GM21786 (cell line): ENCODE results near the gene AKAP12.

Experiments
- ATAC-seq: cut with Tn5 transposase; IDR thresholded peaks from one replicate; pipeline ENCODE4 v1.9.1; 2021; ENCODE audit not compliant: unreplicated experiment

Gene AKAP12

GRCh38 chr6:151402228-151402627 is 162.5 kb downstream of the AKAP12 start:
- ATAC-seq, result no peak

GRCh38 chr6:151403919-151404308 is 164.1 kb downstream of the AKAP12 start:
- ATAC-seq, result no peak
